Coronary artery (tissue), 2 donors: Measurements from ENCODE around the gene MUC6.

Source experiments
- DNase-seq: peaks from one replicate; pipeline ENCODE4 v3.0.0-alpha.2; 2017; ENCODE audit warnings: low spot score
- H3K27ac ChIP-seq, 2 donors: fragments of 200-600 bp; sonication (generic); one replicate each; pipeline ENCODE4 v1.5.1; 2016 to 2019
- H3K4me3 ChIP-seq: fragments of 200-600 bp; sonication (generic); 2 replicates; pipeline ENCODE4 v1.5.1; 2016; ENCODE audit warnings: mild to moderate bottlenecking, moderate library complexity
- TF ChIP-seq, protein P1 (sequence below): fragments of 200-600 bp; sonication (generic); IDR thresholded peaks from one replicate; pipeline ENCODE4 v1.5.1; 2019; ENCODE audit warnings: antibody characterized with exemption

Gene MUC6

DNA sequence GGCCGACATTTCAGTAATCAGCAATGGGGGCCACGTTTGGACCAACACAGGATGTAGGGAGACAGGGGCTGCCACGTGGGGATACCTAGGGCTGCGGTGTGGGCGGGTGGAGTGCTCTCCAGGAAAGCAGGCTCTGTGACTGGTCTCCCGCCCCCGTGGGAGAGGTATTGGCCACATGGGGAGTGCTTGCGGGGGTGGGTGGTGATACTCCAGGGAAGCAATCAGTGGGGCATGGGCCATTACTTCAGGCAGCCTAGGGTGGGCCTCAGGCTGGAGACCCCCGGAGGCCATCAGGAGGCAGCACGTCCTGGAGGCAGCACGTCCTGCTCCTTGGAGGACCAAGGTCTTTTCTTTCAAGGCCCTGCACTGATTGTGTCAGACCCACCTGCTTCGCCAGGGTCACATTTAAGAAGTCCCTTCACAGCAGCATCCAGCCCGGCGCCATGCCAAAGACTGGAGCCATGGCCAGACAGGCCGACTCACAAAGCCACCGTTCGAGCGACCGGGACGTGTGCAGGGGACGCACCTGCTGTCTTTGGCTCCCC, 35.1 kb upstream of the MUC6 start:
- no peak for DNase-seq
- Histone ChIP-seq H3K27ac (no peak overlapping the region), H3K4me3 (no peak overlapping the region)
- TF ChIP-seq, protein P1, sequence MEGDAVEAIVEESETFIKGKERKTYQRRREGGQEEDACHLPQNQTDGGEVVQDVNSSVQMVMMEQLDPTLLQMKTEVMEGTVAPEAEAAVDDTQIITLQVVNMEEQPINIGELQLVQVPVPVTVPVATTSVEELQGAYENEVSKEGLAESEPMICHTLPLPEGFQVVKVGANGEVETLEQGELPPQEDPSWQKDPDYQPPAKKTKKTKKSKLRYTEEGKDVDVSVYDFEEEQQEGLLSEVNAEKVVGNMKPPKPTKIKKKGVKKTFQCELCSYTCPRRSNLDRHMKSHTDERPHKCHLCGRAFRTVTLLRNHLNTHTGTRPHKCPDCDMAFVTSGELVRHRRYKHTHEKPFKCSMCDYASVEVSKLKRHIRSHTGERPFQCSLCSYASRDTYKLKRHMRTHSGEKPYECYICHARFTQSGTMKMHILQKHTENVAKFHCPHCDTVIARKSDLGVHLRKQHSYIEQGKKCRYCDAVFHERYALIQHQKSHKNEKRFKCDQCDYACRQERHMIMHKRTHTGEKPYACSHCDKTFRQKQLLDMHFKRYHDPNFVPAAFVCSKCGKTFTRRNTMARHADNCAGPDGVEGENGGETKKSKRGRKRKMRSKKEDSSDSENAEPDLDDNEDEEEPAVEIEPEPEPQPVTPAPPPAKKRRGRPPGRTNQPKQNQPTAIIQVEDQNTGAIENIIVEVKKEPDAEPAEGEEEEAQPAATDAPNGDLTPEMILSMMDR = no peak

DNA sequence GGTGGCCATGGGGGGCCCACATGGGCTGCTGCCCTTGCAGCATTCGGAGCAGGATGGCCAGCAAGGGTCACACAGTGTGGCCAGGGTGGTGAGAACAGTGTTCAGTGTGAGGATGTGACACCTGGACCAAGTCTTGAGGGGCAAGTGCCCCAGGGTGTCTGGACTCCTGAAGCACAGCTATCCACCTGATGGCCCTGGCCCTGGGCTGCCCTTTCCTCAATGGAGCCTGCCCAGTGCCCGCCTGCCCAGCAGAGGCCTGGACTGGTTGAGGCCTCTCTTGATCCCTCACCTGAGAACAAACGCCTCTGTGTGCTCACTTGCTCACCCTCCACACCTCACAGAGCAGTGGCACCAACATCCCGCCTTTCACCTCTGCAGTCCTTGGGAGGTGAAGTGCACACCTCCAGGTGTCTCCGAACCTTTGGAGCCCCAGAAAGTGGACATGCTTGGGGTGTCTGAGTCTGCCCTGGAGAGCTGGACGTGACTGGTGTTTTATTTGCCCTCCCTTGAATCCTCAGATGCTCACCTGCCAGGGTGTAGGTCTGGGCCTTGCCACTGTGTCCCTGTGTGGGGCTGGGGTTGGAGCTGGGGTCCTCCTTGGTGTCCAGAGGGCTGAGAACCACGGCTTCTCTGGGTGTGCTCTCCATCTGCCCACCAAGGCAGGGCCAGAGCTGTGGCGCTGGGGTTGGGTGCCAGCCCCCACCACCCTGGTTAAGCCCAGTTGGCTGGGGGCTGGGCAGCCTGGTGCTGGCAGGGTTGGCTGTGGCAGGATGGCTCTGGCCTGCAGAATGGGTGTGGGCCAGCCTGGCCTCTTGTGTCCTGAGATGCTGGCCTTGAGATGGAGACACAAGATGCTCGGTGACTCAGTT, 34.3 kb upstream of the MUC6 start:
- DNase-seq = no peak
- Histone ChIP-seq H3K27ac (no peak overlapping the region), H3K4me3 (no peak overlapping the region)
- TF ChIP-seq, protein P1 = no peak

DNA sequence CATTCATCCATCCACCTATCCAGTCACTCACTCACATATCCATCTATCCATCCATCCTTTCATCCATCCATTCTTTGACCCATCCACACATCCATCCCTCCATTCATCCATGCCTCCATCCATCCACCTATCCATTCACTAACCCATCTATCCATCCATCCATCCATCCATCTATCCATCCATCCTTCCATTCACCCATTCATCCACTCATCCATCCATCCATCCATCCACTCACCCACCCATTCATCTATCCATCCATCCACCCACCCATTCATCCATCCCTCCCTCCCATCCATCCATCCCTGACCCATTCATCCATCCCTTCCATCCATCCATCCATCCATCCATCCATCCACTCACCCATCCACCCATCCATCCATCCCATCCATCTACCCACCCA, 33.2 kb upstream of the MUC6 start:
- no peak for DNase-seq
- Histone ChIP-seq H3K27ac (no peak overlapping the region), H3K4me3 (no peak overlapping the region)
- TF ChIP-seq, protein P1 = no peak

DNA sequence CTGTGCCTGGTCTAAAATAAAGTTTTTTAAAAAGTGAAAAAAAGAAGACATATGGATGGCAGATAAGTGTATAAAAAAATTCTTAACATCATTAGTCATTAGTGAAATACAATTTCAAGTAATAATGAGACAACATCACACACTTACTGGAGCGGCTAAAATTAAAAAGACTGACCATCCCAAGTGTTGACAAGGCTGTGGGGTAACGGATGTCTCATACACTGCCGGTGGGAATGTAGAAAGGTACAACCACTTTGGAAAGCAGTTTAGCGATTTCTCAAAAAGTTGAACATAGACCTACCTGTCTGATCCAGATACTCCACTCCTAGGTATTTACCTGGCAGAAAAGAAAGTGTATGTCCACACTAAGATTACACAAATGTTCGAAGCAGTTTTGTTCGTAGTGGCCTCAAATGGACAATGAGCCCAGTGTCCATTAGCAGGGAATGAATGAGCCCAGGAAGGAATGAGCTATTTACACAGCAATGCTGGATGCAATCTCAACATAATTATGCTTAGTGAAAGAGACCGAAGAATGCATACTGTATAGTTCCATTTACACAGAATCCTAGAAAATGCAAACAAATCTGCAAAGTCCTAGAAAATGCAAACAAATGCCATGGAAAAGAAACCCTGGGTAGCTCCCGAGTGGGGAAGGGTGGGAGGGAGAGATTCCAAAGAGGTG, 31.4 kb upstream of the MUC6 start:
- Histone ChIP-seq H3K4me3 (no peak overlapping the region), H3K27ac (no peak overlapping the region)
- TF ChIP-seq, protein P1 = no peak
- no peak for DNase-seq

DNA sequence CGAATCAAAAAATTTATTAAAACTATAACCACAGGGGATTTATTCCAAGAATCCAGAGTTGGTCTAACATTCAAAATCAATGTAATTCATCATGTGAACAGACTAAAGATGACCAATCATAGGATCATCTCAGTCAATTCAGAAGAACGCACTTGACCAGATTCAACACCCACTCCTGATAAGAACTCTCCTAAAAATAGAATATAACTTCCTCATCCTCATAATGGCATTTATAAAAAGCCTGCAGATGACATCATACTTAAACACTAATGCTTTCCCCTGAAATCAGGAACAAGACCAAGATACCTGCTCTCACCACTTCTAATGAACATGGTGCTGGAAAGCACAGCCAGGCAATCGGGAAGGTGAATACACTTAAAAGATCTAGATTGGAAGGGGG, 27.6 kb upstream of the MUC6 start:
- H3K27ac ChIP-seq = no peak overlapping the region
- no peak for DNase-seq
- TF ChIP-seq, protein P1 = no peak
- H3K4me3 ChIP-seq = no peak overlapping the region

DNA sequence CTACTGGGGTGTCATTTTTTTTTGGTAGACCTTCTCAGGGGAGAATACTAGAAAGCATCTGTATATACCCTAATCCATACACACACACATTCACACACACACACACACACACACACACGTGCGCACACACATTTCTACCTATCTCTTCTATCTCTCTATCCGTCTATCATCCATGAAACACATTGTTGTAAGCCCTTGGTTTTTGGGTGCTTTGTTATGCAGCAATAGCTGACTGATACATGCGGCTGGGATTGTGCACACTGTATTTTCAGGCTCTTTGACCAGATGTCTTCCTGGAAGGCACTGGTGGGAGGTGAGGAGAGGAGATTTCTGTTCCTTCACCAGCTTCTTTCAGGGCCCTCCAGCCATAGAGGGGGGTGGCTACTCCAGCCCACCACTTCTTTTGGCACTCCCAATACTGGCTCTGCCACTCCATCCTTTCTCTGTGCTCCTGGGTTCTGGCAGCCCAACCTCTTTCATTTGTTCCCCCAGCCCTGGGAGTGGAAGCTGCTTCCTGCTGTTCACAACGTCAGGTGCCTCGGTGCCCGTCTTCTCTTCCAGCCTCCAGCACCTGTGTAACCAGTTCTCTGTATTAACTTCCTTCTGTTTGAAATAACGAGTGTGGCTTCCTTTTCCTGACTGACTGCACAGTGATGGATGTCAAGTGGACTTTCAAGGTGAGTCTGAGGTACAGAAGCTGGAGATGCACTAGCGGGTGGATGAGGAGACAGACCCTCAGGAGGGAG, 25.7 kb upstream of the MUC6 start:
- TF ChIP-seq, protein P1 = no peak
- H3K27ac ChIP-seq = no peak overlapping the region
- DNase-seq = no peak
- no peak overlapping the region for H3K4me3 ChIP-seq
